Uterus (tissue), 4 donors: ENCODE measurements around the gene C9orf152. TPM values are rescaled to one million over a fixed set of nuclear protein-coding genes. Genes with fewer than 3 reads are reported as not detected.
A peak's percentile ranks its signal among the peaks of the same experiment; 100 is the strongest.
"Not testable (repeated sequence)": the region's sequence is repeated elsewhere in the genome, so short reads cannot be mapped to it uniquely, and the experiment has no call there.

ENCODE experiments used
- DNase-seq, 2 donors: peaks; one replicate each; pipeline ENCODE4 v3.0.0-alpha.2; 2019 to 2020
- H3K27ac ChIP-seq, 2 donors: fragments of 200-600 bp; sonication (generic); 1 replicate in 1 of 2; 2 replicates in 1 of 2; pipeline ENCODE4 v1.5.1; 2016 to 2018
- H3K27me3 ChIP-seq, 2 donors: fragments of 200-600 bp; sonication (generic); one replicate each; pipeline ENCODE4 v1.5.1; 2018 to 2019; ENCODE audit warnings: control low read depth in 1 of 2
- H3K36me3 ChIP-seq, 2 donors: fragments of 200-600 bp; sonication (generic); one replicate each; pipeline ENCODE4 v1.5.1; 2019; ENCODE audit warnings: control low read depth in 1 of 2
- H3K4me1 ChIP-seq, 2 donors: fragments of 200-600 bp; sonication (generic); one replicate each; pipeline ENCODE4 v1.5.1; 2018 to 2019; ENCODE audit warnings: control low read depth in 1 of 2
- H3K4me3 ChIP-seq, 2 donors: fragments of 200-600 bp; sonication (generic); 1 replicate in 1 of 2; 2 replicates in 1 of 2; pipeline ENCODE4 v1.5.1; 2018 to 2019; ENCODE audit warnings: mild to moderate bottlenecking in 1 of 2
- H3K9me3 ChIP-seq, 2 donors: fragments of 200-600 bp; sonication (generic); one replicate each; pipeline ENCODE4 v1.5.1; 2019; ENCODE audit warnings: control low read depth in 1 of 2
- CTCF ChIP-seq, 4 experiments: fragments of 200-600 bp in 2 of 4; fragments of 450-650 bp in 2 of 4; sonication (generic) in 2 of 4; IDR thresholded peaks; one replicate each; pipeline ENCODE4 v1.5.1; 2016 to 2019; ENCODE audit warnings: antibody characterized with exemption in 4 of 4, mild to moderate bottlenecking in 2 of 4, moderate library complexity in 1 of 4
- POLR2A ChIP-seq, 2 donors: fragments of 450-650 bp; IDR thresholded peaks; one replicate each; pipeline ENCODE4 v1.6.1; 2016; ENCODE audit warnings: antibody characterized with exemption in 2 of 2, mild to moderate bottlenecking in 1 of 2, moderate library complexity in 1 of 2
- intact Hi-C: fragments of 100-400 bp; cut with DNase I; formaldehyde crosslinking; loops from one replicate; pipeline ENCODE4 v1.15.1; 2023; ENCODE audit warnings: low total_unique reads
- total RNA-seq, 4 donors: library from RNA; depleted of rRNA in 3 of 4; stranded (reverse); fragments of >200 nt in 3 of 4; gene quantifications; one replicate each; pipeline versions ENCODE4 v1.1.0 to v1.2.4, GENCODE V29; 2014 to 2023
- donor health status: DM: yes; HTN: yes; CAD: no.

Gene C9orf152
- total RNA-seq, 4 donors from 2014 or later = 1.6 TPM; not detected in 3

DNA sequence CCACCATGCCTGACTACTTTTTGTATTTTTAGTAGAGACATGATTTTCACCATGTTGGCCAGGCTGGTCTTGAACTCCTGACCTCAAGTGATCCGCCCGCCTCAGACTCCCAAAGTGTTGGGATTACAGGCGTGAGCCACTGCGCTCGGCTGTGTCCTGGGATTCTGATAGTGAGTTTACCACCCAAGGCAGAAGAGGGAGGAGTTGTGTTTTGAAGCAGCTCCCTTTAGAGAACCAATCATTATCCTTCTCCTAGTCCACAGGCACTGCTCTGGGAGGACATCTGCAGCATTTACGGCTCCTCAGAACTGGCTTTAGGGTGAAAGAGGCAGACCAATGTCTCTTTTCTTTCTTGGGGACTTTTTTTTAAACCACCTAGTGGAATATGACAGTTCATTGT, 5.7 kb downstream of the C9orf152 start:
- no peaks in the 10 kb centered on the region for H3K4me1 ChIP-seq
- TF ChIP-seq CTCF (IDR thresholded peaks at IDR 0.05) = no peak
- no peak for TF ChIP-seq POLR2A (IDR thresholded peaks at IDR 0.05)
- H3K27me3 ChIP-seq = no peaks in the 10 kb centered on the region
- H3K9me3 ChIP-seq = no peaks in the 10 kb centered on the region
- DNase-seq = no peak
- no peaks in the 10 kb centered on the region for H3K36me3 ChIP-seq
- no peak overlapping the region for H3K4me3 ChIP-seq
- H3K27ac ChIP-seq = no peak overlapping the region
- intact Hi-C loops = no loop called here

- H3K4me1 ChIP-seq = no peaks in the 10 kb centered on the region
- no peaks in the 10 kb centered on the region for H3K36me3 ChIP-seq
- intact Hi-C loops = no loop called here
- no peaks in the 10 kb centered on the region for H3K9me3 ChIP-seq
- H3K27ac ChIP-seq = no peak overlapping the region
- TF ChIP-seq CTCF (IDR thresholded peaks at IDR 0.05) = no peak
- H3K27me3 ChIP-seq = no peaks in the 10 kb centered on the region
- no peak for DNase-seq
- no peak overlapping the region for H3K4me3 ChIP-seq
These were observed 8.3 kb downstream of the C9orf152 start for GRCh38 chr9:110199643-110200042.

- TF ChIP-seq CTCF (IDR thresholded peaks at IDR 0.05) (no peak), POLR2A (IDR thresholded peaks at IDR 0.05) (no peak)
- intact Hi-C loops = no loop called here
- no peak overlapping the region for H3K27ac ChIP-seq
- H3K4me1 ChIP-seq = no peaks in the 10 kb centered on the region
- H3K9me3 ChIP-seq = no peaks in the 10 kb centered on the region
- H3K4me3 ChIP-seq = no peak overlapping the region
- no peaks in the 10 kb centered on the region for H3K27me3 ChIP-seq
- no peaks in the 10 kb centered on the region for H3K36me3 ChIP-seq
- no peak for DNase-seq
These were observed 9.6 kb downstream of the C9orf152 start for GRCh38 chr9:110198357-110198756.

DNA sequence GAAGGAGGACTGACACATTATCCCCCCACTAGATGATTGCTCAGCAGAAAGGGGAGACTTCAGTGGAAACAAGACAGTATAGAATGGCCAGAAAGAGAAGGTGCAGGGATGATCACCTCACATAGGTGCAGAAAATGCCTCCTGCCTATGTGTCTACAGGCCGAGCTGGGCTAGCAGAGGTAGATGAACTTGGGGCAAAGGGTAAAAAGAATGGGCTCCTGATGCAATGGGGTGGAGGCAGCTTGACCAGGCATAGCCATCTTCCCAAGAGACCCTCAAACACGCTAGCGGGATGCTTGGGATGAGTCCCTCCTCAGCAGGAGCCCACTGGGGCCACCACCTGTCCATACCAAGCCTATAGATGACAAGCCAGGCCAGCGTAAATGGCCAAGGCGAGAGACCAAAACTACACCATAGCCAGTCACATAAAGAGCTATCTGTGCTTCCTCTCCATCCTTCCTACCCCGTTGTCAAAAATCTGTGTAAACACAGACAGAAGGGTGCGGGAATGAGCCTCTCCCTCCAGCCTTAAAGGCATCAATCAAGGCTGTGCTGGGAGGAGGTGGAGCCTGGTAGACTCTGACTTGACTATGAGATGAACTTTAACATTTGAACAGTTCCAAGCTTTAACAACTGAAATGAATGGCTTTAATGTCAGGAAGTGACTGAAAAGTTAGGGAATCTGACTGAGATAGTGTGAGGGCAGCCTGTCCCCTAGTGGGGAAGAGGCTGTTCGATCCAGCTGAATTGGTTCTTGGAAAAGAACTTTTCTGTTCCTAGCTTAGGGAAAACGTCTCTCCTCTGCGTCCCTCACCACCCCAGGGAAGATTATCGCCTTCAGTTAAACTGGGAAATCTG, 10.4 kb downstream of the C9orf152 start:
- TF ChIP-seq POLR2A (IDR thresholded peaks at IDR 0.05) = no peak
- TF ChIP-seq CTCF (IDR thresholded peaks at IDR 0.05) = peak in 3 of 4 experiments; percentile 7 to 26 (median 10)
- Histone ChIP-seq H3K36me3 (no peaks in the 10 kb centered on the region), H3K9me3 (no peaks in the 10 kb centered on the region), H3K27ac (no peak overlapping the region), H3K4me1 (no peaks in the 10 kb centered on the region), H3K4me3 (no peak overlapping the region), H3K27me3 (no peaks in the 10 kb centered on the region)
- DNase-seq = no peak
- intact Hi-C loops = no loop called here

DNA sequence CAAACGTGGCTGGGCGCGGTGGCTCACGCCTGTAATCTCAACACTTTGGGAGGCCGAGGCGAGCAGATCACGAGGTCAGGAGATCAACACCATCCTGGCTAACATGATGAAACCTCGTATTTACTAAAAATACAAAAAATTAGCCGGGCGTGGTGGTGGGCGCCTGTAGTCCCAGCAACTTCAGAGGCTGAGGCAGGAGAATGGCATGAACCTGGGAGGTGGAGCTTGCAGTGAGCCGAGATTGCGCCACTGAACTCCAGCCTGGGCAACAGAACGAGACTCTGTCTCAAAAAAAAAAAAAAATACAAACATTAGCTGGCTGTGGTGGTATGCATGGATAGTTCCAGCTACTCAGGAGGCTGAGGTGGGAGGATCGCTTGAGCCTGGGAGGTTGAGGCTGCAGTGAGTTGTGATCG, 11.9 kb downstream of the C9orf152 start:
- H3K4me3 ChIP-seq, DNase-seq, H3K4me1 ChIP-seq, H3K27me3 ChIP-seq, H3K36me3 ChIP-seq, H3K9me3 ChIP-seq, intact Hi-C loops, H3K27ac ChIP-seq: not testable (repeated sequence)
